HEK293 (cell line): ENCODE data around the gene GATAD2A.

Experiments used
- CTCF ChIA-PET: fragments of 350-600 bp; formaldehyde crosslinking; extraction: SDS; loops from one replicate; lab custom pipeline; 2021; ENCODE audit warnings: antibody characterized with exemption; lab: Yijun Ruan, JAX
- POLR2A ChIA-PET: fragments of 300-600 bp; formaldehyde crosslinking; extraction: SDS; loops from one replicate; lab custom pipeline; 2020; ENCODE audit warnings: antibody characterized with exemption, inconsistent platforms; lab: Yijun Ruan, JAX
- H3K27ac ChIP-seq: fragments of 200-500 bp; sonication (Bioruptor generic); 2 replicates; pipeline ENCODE4 v1.5.1; 2014; ENCODE audit warnings: low read depth, low read length, control low read depth, inconsistent platforms; ENCODE audit errors: extremely low read depth
- H3K36me3 ChIP-seq, 2 experiments: fragments of 200-500 bp in 1 of 2; sonication (Bioruptor generic) in 1 of 2; 1 replicate in 1 of 2; 2 replicates in 1 of 2; pipeline ENCODE4 v1.5.1; 2014 to 2017; ENCODE audit warnings: inconsistent platforms in 2 of 2, low read length in 2 of 2; ENCODE audit not compliant: control insufficient read depth in 2 of 2, insufficient read depth in 1 of 2
- H3K4me1 ChIP-seq: fragments of 200-500 bp; sonication (Bioruptor generic); 2 replicates; pipeline ENCODE4 v1.5.1; 2014; ENCODE audit warnings: mild to moderate bottlenecking, low read length, inconsistent platforms; ENCODE audit not compliant: control insufficient read depth, insufficient read depth
- H3K4me3 ChIP-seq: 2 replicates; pipeline ENCODE4 v1.5.1; 2011; ENCODE audit warnings: low read depth, mild to moderate bottlenecking, control low read depth, low read length, moderate library complexity
- H3K9me3 ChIP-seq: fragments of 200-500 bp; sonication (Bioruptor generic); 2 replicates; pipeline ENCODE4 v1.5.1; 2014; ENCODE audit warnings: low read depth, low read length, inconsistent platforms; ENCODE audit not compliant: control insufficient read depth, insufficient read depth
- BCL11A ChIP-seq: fragments of 450-650 bp; formaldehyde crosslinking; IDR thresholded peaks from 2 replicates; pipeline ENCODE4 v1.5.1; 2016; ENCODE audit warnings: low read depth, missing biosample characterization, missing genetic modification characterization
- EGR2 ChIP-seq: fragments of 450-650 bp; formaldehyde crosslinking; IDR thresholded peaks from 2 replicates; pipeline ENCODE4 v1.5.1; 2016; ENCODE audit warnings: low read depth, missing biosample characterization, missing genetic modification characterization
- HOXA7 ChIP-seq: sonication (generic); formaldehyde crosslinking; IDR thresholded peaks from 2 replicates; pipeline ENCODE4 v1.8.1; 2022; ENCODE audit warnings: missing genetic modification reagents, borderline replicate concordance
- KLF8 ChIP-seq: fragments of 450-650 bp; formaldehyde crosslinking; IDR thresholded peaks from 2 replicates; pipeline ENCODE4 v1.5.1; 2016; ENCODE audit warnings: missing biosample characterization, missing genetic modification characterization
- MYNN ChIP-seq: fragments of 450-650 bp; formaldehyde crosslinking; IDR thresholded peaks from 2 replicates; pipeline ENCODE4 v1.5.1; 2016; ENCODE audit warnings: missing biosample characterization, missing genetic modification characterization, borderline replicate concordance
- PRDM1 ChIP-seq: fragments of 450-650 bp; formaldehyde crosslinking; IDR thresholded peaks from 2 replicates; pipeline ENCODE4; 2016; ENCODE audit warnings: missing biosample characterization, missing genetic modification characterization
- SCRT1 ChIP-seq: fragments of 450-650 bp; formaldehyde crosslinking; IDR thresholded peaks from 2 replicates; pipeline ENCODE4 v1.5.1; 2016; ENCODE audit warnings: missing biosample characterization, missing genetic modification characterization, borderline replicate concordance
- SP3 ChIP-seq: fragments of 450-650 bp; formaldehyde crosslinking; IDR thresholded peaks from 2 replicates; pipeline ENCODE4 v1.5.1; 2016; ENCODE audit warnings: missing biosample characterization, missing genetic modification characterization
- ZNF114 ChIP-seq: fragments of 450-650 bp; formaldehyde crosslinking; IDR thresholded peaks from 2 replicates; pipeline ENCODE4 v1.5.0; 2017; ENCODE audit warnings: missing biosample characterization, missing genetic modification characterization
- ZNF155 ChIP-seq: fragments of 450-650 bp; formaldehyde crosslinking; IDR thresholded peaks from 2 replicates; pipeline ENCODE4 v1.5.1; 2016; ENCODE audit warnings: missing biosample characterization, missing genetic modification characterization
- ZNF16 ChIP-seq: fragments of 450-650 bp; formaldehyde crosslinking; IDR thresholded peaks from 2 replicates; pipeline ENCODE4 v1.5.1; 2016; ENCODE audit warnings: low read depth, missing biosample characterization, missing genetic modification characterization
- ZNF223 ChIP-seq: fragments of 450-650 bp; formaldehyde crosslinking; IDR thresholded peaks from 2 replicates; pipeline ENCODE4 v1.5.1; 2016; ENCODE audit warnings: missing biosample characterization, missing genetic modification characterization
- ZNF239 ChIP-seq: fragments of 450-650 bp; formaldehyde crosslinking; IDR thresholded peaks from 2 replicates; pipeline ENCODE4 v1.5.1; 2016; ENCODE audit warnings: missing biosample characterization, missing genetic modification characterization
- ZNF335 ChIP-seq: fragments of 450-650 bp; formaldehyde crosslinking; conservative IDR thresholded peaks from 2 replicates; pipeline ENCODE4 v1.5.1; 2016; ENCODE audit warnings: missing biosample characterization, missing genetic modification characterization
- ZNF433 ChIP-seq: fragments of 450-650 bp; formaldehyde crosslinking; IDR thresholded peaks from 2 replicates; pipeline ENCODE4 v1.5.1; 2016; ENCODE audit warnings: missing biosample characterization, missing genetic modification characterization, low read depth
- ZNF473 ChIP-seq: fragments of 450-650 bp; formaldehyde crosslinking; IDR thresholded peaks from 2 replicates; pipeline ENCODE4 v1.5.1; 2017; ENCODE audit warnings: missing biosample characterization, missing genetic modification characterization
- ZNF561 ChIP-seq: fragments of 450-650 bp; IDR thresholded peaks from 2 replicates; pipeline ENCODE4 v1.5.1; 2018; ENCODE audit warnings: missing biosample characterization, missing genetic modification characterization, borderline replicate concordance
- ZNF660 ChIP-seq: fragments of 450-650 bp; IDR thresholded peaks from 2 replicates; pipeline ENCODE4 v1.5.1; 2018; ENCODE audit warnings: missing biosample characterization, mild to moderate bottlenecking, missing genetic modification characterization
- ZNF768 ChIP-seq: fragments of 450-650 bp; formaldehyde crosslinking; IDR thresholded peaks from 2 replicates; pipeline ENCODE4 v1.5.1; 2018; ENCODE audit warnings: missing biosample characterization, mild to moderate bottlenecking, missing genetic modification characterization
- ZSCAN16 ChIP-seq: fragments of 450-650 bp; formaldehyde crosslinking; IDR thresholded peaks from 2 replicates; pipeline ENCODE4 v1.5.1; 2016; ENCODE audit warnings: missing biosample characterization, missing genetic modification characterization
- ZSCAN30 ChIP-seq: fragments of 450-650 bp; IDR thresholded peaks from 2 replicates; pipeline ENCODE4 v1.5.1; 2018; ENCODE audit warnings: missing biosample characterization, mild to moderate bottlenecking, missing genetic modification characterization, moderate library complexity
- TF ChIP-seq, protein P1 (sequence below): fragments of 450-650 bp; formaldehyde crosslinking; IDR thresholded peaks from 2 replicates; pipeline ENCODE4 v1.5.1; 2016; ENCODE audit warnings: missing biosample characterization, missing genetic modification characterization
- TF ChIP-seq, protein P2 (sequence below): fragments of 450-650 bp; formaldehyde crosslinking; IDR thresholded peaks from 2 replicates; pipeline ENCODE4 v1.5.1; 2016; ENCODE audit warnings: missing biosample characterization, missing genetic modification characterization

Gene GATAD2A

DNA sequence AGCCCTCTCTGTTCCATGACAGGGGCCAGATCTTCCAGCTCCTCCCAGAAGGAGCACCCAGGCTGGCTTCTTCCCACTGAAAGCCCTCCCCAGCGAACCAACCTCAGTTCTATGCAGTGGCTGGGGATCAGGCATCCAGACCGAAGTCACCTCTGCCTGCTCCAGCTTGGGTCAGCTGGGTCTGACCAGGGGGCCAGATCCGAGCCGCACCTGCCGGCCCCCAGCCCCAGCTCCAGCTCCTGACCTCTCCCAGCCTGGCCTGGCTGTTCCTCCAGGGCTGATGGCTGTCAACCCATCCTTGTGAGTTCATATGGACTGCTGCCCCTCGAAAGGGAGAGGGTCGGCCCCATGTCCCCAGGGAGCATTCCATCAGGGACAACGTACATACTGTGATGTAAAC, 101.9 kb downstream of the GATAD2A start:
- no peaks in the 10 kb centered on the region for H3K4me1 ChIP-seq
- H3K4me3 ChIP-seq = no peak overlapping the region
- ChIA-PET POLR2A (interaction anchor here (0.6 to 1.3 kb wide), 2 partner anchors 142 to 164 kb away, joined by 3 read pairs; no protein-coding TSS in a partner anchor), CTCF (interaction anchor here (0.6 to 1.2 kb wide), 3 partner anchors 17 to 395 kb away, joined by 3 to 9 read pairs (median 4); no protein-coding TSS in a partner anchor)
- no peaks in the 10 kb centered on the region for H3K9me3 ChIP-seq
- H3K36me3 ChIP-seq = peaks cover 4 to 53% of the 10 kb centered on the region in 2 experiments; a peak in 2 of 3 replicates
- no peak overlapping the region for H3K27ac ChIP-seq
- TF ChIP-seq PRDM1 (tag by site-specific recombination) = no peak
- TF ChIP-seq, protein P1, sequence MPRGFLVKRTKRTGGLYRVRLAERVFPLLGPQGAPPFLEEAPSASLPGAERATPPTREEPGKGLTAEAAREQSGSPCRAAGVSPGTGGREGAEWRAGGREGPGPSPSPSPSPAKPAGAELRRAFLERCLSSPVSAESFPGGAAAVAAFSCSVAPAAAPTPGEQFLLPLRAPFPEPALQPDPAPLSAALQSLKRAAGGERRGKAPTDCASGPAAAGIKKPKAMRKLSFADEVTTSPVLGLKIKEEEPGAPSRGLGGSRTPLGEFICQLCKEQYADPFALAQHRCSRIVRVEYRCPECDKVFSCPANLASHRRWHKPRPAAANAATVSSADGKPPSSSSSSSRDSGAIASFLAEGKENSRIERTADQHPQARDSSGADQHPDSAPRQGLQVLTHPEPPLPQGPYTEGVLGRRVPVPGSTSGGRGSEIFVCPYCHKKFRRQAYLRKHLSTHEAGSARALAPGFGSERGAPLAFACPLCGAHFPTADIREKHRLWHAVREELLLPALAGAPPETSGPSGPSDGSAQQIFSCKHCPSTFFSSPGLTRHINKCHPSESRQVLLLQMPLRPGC (tag by site-specific recombination) = no peak
- no peak for TF ChIP-seq HOXA7 (CRISPR knock-in tag)

DNA sequence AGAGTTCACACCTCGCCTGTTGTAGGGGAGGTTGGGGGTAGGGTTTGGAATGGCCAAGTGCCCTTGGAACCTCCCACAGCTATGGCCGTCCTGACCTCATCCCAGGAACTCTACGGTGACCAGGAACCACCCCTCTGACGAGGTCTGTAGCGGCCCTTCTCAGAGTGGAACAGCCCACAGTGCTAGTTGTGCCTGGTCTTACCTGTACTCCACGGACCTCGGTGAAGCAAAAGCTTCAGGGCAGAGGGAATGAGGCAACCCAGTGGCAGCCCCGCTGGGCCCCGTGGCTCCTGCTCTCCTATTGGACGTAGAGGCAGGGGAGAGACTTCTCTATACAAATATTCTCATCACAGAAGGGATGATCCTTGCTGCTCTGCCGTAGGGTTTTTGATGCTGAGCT, 102.7 kb downstream of the GATAD2A start:
- POLR2A ChIA-PET = no interaction called here
- Histone ChIP-seq H3K9me3 (no peaks in the 10 kb centered on the region), H3K27ac (no peak overlapping the region), H3K4me1 (no peaks in the 10 kb centered on the region), H3K4me3 (no peak overlapping the region), H3K36me3 (peaks cover 4 to 44% of the 10 kb centered on the region in 2 experiments; a peak in 2 of 3 replicates)
- CTCF ChIA-PET = no interaction called here
- TF ChIP-seq ZNF768 (tag by site-specific recombination) (no peak), ZSCAN16 (no peak), ZNF473 (no peak), ZNF433 (tag by site-specific recombination) (no peak)

DNA sequence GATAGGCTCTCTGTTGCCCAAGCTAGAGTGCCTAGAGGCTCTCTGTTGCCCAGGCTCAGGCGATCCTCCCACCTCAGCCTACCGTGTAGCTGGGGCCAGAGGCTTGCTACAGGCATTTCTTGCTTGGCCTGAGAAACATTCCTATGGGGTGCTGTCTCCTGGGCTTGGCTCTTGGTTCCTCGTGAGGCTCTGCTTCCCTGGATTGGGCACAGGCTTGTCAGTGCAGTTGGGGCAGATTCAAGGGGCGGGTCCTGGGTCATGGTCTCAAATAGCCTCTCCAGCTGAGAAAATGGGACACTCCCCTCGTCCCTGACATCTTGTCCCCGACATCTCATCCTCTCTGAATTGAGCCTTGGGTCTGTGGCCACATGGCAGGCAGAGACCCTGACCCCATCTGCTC, 105.0 kb downstream of the GATAD2A start:
- H3K4me3 ChIP-seq = no peak overlapping the region
- ChIA-PET CTCF (interaction anchor here (1.2 kb wide), 1 partner anchor 22 kb away, joined by 3 read pairs; no protein-coding TSS in a partner anchor), POLR2A (interaction anchor here (0.6 kb wide), 1 partner anchor 188 kb away, joined by 8 read pairs; no protein-coding TSS in a partner anchor)
- TF ChIP-seq ZNF239 (no peak), ZNF223 (no peak), SCRT1 (tag by site-specific recombination) (no peak), ZNF561 (tag by site-specific recombination) (no peak), ZNF16 (tag by site-specific recombination) (no peak), KLF8 (tag by site-specific recombination) (no peak), ZNF660 (tag by site-specific recombination) (no peak), ZNF114 (tag by site-specific recombination) (no peak), BCL11A (tag by site-specific recombination) (no peak), ZNF155 (tag by site-specific recombination) (no peak), ZNF335 (tag by site-specific recombination) (no peak)
- no peaks in the 10 kb centered on the region for H3K4me1 ChIP-seq
- H3K9me3 ChIP-seq = no peaks in the 10 kb centered on the region
- H3K36me3 ChIP-seq = peaks cover 0 to 23% of the 10 kb centered on the region in 2 experiments; a peak in 1 of 3 replicates
- no peak overlapping the region for H3K27ac ChIP-seq

DNA sequence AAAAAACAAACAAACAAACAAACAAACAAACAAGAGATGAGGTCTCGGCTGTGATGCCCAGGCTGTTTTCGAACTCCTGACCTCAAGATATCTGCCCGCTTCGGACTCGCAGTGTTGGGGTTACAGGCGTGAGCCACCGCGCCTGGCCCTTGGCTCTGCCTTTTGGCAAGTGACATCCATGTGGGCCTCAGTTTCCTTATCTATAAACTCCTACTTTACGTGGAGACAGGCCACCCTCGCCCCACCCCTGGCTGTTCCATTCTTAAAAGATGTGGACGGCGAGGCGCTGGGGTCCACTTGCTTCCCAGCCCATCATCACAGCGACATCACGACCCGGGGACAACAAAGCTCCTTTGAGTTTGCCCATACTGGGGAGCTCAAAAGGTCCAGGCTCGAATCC, 108.2 kb downstream of the GATAD2A start:
- ChIA-PET CTCF (no interaction called here), POLR2A (no interaction called here)
- H3K36me3 ChIP-seq = peaks cover 4 to 7% of the 10 kb centered on the region in 2 experiments; a peak in 2 of 3 replicates
- no peaks in the 10 kb centered on the region for H3K4me1 ChIP-seq
- no peak overlapping the region for H3K27ac ChIP-seq
- H3K4me3 ChIP-seq = no peak overlapping the region
- no peaks in the 10 kb centered on the region for H3K9me3 ChIP-seq
- TF ChIP-seq SP3 (tag by site-specific recombination) = no peak
- no peak for TF ChIP-seq ZSCAN16
- TF ChIP-seq, protein P2, sequence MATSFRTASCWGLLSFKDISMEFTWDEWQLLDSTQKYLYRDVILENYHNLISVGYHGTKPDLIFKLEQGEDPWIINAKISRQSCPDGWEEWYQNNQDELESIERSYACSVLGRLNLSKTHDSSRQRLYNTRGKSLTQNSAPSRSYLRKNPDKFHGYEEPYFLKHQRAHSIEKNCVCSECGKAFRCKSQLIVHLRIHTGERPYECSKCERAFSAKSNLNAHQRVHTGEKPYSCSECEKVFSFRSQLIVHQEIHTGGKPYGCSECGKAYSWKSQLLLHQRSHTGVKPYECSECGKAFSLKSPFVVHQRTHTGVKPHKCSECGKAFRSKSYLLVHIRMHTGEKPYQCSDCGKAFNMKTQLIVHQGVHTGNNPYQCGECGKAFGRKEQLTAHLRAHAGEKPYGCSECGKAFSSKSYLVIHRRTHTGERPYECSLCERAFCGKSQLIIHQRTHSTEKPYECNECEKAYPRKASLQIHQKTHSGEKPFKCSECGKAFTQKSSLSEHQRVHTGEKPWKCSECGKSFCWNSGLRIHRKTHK (tag by site-specific recombination) = no peak
- no peak for TF ChIP-seq ZSCAN30 (tag by site-specific recombination)
- no peak for TF ChIP-seq EGR2 (tag by site-specific recombination)
- TF ChIP-seq MYNN (tag by site-specific recombination) = no peak
